Forelimb muscle (tissue), 1 donor: Measurements from ENCODE around the gene AKAP12. TPM values are rescaled to one million over a fixed set of nuclear protein-coding genes. Genes with fewer than 3 reads are reported as not detected.
"Not testable (repeated sequence)": the region's sequence is repeated elsewhere in the genome, so short reads cannot be mapped to it uniquely, and the experiment has no call there.

Experiments used
- DNase-seq: peaks from one replicate; pipeline ENCODE4 v3.0.0-alpha.2; 2013; ENCODE audit warnings: low read depth
- polyA plus RNA-seq: library from polyadenylated mRNA; unstranded; fragments of 120-200 nt; gene quantifications from one replicate; pipeline ENCODE4 v1.2.1, GENCODE V29; 2013; ENCODE audit not compliant: insufficient read length

Gene AKAP12
- polyA plus RNA-seq, 1 donor: 105 TPM

DNA sequence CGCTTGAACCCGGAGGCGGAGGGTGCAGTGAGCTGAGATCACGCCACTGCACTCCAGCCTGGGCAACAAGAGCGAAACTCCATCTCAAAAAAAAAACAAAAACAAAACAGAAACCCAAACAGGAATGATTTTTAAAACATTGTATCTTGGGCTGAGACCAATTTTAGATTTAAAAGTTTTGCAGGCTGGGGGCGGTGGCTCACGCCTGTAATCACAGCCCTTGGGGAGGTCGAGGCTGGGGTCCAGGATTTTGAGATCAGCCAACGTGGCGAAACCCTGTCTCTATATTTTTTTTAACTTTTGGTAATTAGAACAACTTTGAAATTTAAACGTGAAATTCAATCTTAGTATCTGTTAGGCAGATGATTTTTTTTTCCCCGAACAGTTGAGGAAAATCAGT, 70.5 kb downstream of the AKAP12 start:
- no peak for DNase-seq

DNA sequence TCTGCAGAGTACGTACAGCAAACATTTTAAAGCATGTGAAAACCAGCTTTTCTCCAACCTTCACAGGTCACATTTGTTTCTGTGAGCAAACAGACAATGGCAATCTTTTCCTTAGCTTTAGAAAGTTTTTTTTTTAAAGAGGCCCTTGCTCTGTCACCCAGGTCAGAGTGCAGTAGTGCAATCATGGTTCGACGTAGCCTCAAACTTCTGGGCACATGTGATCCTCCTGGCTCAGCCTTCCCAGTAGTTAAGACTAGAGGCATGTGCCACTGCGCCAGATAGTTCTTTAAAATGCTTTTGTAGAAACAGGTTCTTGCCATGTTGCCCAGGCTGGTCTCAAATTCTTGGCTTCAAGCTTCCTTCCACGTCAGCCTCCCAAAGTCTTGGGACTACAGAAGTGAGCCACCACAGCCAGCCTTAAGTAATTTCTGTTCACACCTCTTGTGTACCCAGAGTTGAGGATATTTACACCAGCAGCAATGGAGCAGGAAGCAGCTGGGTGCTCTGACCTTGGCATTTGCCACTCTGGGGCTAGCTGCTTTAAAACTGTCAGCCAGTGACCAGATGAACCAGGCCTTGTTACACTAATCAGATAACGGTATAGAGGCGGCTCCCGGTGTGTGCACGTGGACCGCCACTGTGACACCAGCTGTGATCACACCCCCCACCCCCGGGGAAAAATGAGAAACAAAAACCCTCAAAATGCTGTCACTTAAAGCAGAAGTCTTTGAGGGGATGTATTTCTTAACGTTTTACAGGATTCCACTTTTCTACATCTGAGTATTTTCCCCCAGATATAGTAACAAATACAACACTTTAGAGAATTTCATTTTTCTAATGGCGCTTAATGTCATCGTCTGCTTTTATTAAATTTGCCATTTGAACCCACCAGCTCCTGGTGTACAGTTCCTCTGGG, 71.3 kb downstream of the AKAP12 start:
- DNase-seq: no peak

DNA sequence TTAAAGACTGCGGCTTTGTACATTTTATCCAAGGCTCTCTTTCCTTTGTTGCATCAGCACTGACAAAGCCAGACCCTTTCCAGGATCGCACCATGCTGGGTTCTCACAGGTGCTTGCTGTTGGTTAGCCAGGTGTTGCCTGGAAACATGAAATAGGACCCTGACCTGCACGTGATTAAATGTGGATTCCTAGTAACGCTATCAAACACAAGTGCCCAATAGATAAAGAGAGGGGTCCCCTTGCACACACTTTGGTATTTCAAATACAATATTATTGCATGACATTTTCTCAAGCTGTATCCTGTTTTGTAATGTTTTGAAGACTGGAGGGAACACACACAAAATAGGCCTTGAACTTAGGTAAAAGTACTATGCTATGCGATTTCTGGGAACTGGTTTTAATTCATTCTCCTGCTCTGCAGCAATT, 73.3 kb downstream of the AKAP12 start:
- DNase-seq: no peak

DNA sequence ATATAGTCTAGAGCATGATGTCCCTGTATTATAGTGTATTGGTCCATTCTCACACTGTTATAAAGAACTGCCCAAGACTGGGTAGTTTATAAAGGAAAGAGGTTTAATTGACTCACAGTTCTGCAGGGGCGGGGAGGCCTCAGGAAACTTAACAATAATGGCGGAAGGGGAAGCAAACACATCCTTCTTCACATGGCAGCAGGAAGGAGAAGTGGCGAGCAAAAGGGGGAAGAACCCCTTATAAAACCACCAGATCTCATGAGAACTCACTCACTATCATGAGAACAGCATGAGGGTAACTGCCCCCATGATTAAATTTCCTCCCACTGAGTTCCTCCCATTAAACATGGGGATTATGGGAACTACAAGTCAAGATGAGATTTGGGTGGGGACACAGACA, 75.9 kb downstream of the AKAP12 start:
- not testable (repeated sequence) for DNase-seq

DNA sequence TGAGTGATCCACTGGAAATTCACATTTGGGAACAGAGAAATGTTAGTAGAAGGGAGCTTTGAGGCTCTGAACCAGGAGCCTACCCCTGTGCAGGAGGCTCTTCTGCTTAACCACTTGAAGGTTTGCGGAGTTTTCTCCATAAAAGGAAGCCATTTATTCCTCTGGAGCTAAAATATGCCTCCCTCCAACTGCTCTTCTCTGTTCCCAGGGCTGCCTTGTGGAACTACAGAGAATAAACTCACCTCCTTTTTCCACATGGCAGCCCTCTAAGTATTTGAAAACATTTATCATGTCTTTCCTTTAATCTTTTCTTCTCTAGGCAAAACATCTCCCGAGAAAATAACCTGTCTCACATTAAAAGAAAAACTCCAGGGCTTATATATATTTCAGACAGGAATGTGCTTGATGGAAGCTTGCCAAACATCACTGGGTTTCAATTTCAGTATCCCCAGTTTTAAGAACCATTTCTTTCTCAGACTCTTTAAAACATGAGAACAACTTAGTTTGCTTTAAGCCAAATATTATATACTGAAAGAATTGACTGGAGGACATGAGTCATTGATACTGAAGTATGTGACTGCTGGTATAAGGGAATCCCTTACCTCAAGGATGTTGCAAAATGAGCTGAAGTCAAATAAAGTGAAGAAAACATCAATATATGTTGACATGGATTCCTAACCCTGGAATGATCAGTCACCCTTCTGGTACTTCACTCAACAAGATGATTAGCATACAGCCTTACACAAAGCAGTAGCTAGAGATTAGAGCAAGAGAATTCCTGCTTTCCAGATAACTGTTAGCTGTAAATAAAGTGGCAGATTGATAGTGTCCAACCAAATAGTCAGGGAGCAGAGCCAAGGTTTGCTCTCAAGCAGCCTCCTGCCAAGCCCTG, 77.6 kb downstream of the AKAP12 start:
- DNase-seq: no peak

DNA sequence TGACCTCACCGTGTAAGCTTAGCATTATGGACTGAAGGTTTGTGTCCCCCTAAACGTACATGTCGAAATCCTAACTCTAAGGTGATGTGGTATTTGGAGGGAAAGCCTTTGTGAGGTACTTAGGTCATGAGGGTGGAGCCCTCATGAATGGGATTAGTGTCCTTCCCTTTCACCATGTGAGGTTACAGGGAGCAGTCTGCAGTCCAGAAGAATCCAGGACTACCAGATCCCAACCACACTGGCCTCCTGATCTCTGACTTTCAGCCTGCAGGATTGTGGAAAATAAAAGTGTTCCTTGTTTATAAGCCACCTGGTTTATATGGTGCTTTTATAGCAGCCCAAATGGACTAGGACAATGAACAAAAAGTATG, 78.2 kb downstream of the AKAP12 start:
- no peak for DNase-seq

DNA sequence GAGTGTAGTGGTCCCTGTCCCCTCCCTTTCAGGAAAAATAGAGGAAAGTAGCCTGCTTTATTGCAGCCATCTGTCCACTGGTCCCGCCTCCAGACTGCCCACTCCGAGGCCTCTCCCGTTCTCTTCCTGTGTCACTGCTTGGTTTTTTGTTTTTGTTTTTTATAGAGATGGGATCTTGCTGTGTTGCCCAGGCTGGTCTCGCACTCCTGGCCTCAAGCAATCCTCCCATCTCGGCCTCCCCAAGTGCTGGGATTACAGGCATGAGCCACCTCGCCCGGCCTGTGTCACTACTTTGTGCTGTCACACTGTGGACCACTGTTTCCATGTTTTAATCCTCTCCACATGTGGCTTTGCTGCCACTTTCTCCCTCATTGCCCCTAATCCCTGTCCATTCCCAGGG, 80.4 kb downstream of the AKAP12 start:
- no peak for DNase-seq

DNA sequence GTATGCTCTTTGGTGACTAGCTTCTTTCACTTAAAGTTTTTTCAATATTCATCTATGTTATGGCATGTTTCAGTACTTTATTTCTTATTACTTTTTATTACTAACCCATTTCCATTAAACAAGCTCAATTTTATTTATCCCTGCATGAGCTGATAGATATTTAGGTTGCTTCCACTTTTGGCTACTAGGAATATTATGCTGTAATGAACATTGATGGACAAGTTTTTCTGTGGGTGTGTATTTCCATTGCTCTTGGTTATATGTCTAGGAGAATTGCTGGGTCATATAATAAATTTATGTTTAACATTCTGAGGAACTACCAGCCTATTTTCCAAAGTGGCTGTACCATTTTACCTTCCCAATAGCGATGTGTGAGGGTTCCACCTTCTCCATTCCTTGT, 81.7 kb downstream of the AKAP12 start:
- DNase-seq: no peak

DNA sequence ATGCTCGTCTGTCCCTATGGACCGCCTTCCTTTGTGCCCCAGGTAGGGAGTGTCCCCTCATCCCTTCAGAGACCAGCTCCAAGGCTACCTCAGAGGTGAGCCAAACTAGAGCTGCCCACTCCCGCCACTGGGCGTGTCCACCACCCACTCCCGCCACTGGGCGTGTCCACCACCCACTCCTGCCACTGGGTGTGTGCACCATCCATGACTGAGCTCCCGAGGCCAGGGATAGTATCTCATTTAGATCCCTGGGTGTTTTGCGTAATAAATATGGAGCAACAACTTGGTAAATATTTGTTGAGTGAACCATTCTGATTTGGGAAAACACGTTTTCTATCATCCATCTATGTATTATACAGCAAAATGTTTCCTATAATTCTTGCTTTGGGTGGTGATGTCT, 82.8 kb downstream of the AKAP12 start:
- no peak for DNase-seq

DNA sequence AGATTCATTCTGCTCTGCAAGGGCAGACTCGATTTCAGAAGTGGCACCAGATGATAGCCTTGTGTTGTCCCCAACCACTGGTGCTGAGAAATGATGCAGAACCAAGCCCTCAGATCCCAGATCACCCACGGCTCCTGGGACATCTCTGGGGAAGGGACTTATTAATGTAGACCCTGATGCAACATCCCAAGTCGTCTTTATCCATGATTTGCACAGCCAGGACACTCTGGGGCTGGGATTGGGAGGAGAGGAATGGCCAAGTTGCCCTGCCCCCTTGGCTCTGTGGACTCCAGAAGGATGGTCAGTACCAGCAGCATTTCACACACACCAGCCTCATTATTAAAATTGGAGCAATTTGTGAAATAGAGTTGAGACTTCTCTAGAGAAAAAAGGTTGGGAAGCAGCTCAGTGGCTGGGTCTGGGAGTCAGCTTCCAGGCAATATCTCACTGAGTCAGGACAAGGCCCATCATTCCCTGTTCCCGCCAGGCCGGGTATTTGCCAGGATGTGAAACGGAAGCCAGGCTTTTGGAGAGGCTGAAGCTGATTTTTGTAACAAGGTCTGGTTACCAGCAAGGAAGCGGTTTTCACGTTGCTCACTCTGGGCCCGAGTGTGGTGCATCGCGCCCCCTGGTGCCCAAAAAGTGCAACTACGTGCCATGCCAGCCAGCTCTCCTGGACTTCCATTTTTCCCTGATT, 84.2 kb downstream of the AKAP12 start:
- DNase-seq: peak; percentile 65

DNA sequence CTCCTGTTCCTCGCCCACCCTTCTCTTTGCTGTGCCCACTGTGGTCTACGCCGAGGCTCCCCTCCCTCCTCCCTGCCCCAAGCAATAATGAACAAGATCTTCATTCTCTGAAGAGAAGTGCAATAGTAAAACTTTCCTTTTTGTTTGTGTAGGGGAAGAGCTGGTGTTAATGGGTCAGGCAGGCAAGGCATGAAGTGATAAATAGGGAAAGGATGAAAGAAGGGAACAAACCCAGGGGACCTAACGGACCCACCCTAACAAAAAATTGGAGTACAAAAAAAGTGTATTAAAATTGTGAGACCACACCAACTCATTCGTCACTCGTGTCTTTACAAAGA, 84.7 kb downstream of the AKAP12 start:
- no peak for DNase-seq

DNA sequence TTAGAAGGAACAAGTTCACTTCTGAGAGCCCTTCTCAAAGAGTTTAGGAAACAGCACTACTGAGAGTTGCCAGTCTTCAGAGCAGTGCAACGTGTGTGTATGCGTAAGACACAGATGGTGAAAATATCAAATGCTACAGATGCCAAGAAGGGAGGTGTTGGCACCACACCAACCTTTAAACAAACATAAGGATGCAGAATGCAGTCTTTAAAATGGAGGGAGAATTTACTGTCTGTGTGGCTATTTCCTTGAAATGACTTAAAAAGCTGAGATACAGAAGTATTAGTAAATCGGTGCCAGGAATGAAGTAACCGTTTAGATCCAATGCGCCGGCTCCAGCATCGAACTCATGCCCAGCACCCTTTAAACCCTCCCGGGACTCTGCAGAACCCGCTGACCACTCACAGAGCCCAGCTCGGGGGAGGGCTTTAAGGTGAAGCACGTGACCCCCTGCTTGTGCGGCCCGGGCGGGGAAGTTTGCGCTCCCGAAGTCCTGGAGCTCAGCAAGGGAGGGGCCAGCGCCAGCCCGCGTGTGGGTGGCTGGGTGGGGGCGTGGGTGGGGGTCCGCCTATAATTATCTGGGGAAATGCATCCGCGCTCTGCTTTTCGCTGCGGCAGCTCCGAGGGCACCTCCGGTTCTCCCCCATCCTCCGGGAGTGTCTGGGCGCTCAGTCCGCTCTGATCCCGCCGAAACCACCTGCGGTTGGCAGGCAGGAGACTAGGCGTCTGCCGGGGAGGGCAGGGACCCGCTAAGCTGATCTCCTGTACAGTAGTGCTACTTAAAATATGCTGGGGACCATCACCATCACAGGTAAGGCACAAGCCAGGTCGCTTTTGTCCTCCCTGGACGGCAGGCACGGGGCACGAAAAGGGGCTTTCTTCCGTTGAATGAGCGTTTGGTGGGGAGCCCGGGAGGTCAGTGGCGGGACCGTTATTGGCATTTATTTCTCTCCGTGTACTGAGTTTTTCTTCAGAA, 85.6 kb downstream of the AKAP12 start:
- no peak for DNase-seq

DNA sequence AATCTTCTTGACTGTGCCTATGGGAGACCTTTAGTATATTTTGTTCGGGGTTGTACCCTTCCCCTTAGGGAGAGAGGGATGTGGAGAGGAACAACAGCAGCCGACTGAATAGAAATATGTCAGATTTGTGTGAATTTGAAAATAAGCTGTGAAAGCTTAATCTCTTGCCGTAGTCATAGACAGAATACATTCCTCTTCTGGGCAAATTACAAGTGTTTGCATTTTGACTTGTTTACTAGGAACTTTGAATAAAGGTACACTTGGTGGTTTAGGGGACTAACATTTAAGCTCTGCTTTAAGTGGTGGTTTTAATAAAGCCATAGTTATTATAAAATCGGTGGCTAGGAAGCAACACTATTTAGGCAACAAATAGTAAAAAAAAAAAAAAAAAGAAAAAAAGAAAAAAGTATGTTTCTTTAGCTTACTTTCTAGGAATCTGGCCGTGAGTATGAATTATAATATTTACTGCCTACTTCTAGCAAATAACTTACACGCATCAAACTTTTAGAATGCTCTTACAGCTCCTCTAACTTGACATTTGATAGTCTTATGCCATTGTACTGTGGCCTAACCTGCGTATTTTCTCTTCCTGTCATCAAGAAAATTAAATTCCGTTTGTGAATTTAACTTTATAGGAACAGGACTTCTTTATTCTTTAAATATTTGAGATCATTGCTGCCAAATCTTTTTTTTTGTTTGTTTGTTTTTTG, 86.5 kb downstream of the AKAP12 start:
- no peak for DNase-seq

DNA sequence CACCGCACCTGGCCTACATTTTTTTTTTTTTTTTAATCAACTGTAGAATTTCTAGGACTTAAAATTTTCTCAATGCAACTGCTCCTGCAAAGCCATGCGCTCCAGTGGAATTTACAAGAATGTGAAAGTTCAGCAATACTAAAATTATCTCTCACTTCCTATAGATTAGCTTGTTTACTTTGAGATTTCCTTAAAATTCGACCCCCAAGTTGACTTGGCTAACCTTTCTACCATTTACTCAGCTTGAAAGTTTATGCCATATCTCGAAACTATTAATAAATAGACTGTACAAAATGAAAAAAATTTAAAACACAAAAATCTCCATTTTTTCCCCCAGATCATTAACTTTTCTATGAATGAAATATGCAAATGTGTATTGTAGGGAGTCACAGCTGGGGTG, 87.3 kb downstream of the AKAP12 start:
- no peak for DNase-seq

DNA sequence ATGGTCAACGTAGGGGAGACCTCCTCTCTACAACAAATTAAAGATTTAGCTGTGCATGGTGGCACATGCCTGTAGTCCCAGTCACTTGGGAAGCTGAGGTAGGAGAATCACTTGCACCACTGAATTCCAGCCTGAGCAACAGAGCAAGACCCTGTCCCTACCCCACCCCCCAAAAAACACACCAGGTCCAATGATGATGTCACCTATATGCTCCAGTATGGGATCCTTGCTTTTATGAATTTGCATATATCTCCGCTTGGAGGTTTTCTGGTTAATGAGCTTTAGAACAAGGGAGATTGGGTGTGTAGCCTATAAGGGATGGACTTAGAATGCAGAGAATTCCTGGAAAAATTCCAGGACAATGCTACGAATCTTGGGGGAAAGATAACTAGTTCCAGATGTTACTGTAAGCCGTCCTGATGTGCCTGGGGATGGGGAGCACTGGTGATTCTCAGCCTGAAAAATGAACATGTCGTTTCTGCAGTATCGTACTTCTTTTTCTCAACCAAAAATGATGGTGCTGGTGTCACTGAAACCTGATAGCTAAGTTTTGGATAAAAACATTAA, 90.4 kb downstream of the AKAP12 start:
- peak; percentile 60 for DNase-seq

DNA sequence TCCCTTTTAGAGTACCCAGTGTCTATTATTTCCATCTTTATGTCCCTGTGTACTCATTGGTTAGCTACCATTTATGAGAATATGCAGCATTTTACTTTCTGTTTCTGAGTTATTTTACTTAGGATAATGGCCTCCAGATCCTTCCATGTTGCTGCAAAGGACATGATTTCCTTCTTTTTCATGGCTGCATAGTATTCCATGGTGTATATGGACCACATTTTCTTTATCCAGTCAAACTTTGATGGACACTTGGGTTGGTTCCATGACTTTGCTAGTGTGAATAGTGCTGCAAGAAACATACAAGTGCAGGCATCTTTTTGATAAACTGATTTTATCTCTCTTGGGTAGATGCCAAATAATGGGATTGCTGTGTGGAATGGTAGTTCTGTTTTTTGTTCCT, 96.2 kb downstream of the AKAP12 start:
- DNase-seq: no peak

DNA sequence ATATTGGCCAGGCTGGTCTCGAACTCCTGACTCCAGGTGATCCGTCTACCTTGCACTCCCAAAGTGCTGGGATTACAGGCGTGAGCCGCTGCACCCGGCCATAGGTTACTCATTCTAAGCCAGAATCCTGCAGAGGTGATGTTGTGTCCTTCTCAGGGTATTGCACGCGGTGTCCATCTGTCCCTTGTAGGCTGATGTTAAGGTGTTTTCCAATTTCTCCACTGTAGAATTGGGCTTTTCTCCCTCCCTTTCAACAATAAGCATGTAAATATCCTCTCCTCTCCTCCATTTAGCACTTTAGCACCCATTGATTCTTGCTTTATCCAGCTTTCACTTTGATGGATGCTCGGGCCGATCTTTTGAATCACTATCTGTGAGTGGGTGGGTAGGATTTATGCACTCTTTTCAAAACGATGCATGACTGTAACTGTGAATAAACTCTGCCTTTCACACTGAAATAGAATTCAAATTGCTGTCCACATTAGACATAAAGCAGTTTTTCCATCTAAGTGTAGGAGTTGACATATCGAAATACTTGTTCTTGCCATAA, 99.0 kb downstream of the AKAP12 start:
- no peak for DNase-seq

DNA sequence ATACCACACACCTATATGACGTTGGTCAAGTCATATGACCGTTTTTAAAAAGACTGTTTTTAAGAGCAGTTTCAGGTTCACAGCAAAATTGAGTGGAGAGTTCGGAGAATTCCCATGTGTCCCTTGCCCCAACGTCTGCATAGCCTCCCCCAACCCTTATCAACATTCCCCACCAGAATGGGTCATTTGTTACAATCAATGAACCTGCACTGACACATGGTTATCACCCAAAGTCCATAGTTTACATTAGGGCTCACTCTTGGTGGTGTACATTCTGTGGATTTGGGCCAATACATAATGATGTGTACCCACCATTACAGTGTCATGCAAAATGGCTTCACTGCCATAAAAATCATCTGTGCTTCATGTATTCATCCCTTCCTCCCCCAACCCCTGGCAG, 99.6 kb downstream of the AKAP12 start:
- DNase-seq: no peak

DNA sequence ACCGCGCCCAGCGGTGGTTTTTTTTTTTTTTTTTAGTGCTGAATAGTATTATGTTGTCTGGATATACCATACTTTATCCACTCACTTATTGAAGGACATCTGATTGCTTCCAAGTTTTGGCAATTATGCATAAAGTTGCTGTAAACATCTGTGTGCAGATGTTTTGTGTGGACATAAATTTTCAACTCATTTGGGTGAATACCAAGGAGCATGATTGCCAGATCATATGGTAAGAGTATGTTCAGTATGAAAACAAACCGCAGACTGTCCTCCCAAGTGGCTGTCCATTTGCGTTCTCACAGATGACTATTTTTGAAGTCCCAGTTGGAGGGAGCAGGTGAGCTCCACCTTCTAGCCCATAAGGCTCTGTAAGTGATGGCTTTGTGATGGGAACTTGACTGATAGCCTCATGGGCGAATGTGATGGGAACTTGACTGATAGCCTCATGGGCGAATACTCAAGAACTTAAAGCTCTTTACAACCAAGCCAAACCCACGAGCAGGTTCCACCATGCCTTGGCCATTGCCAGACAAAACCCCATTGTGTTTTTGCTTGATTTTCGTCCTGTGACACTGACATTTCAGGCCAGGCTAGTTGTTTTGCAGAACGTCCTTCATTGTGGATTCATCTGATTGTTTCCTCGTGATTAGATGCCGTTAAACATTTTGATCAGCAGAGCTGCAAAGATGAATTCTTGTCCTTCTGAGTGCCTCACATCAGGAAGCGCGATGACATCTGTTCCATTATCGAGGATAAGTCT, 100.6 kb downstream of the AKAP12 start:
- DNase-seq: peak; percentile 76
